ENCODE measurements around the gene ARPC2.

GRCh38 chr2:218261423-218262236, 44.6 kb downstream of the ARPC2 start:
- no peak for TF ChIP-seq POLR2AphosphoS5 (IDR thresholded peaks at IDR 0.05; ENCODE audit: low read depth, low read length)
- TF ChIP-seq EZH2 (IDR thresholded peaks at IDR 0.05), result no peak
- TF ChIP-seq CTCF (IDR thresholded peaks at IDR 0.05 in 2 of 3, conservative IDR thresholded peaks at IDR 0.05 in 1 of 3; ENCODE audit: borderline replicate concordance in 1 of 3, insufficient read depth in 1 of 3, low read depth in 2 of 3, low read length in 2 of 3), result no peak
- TF ChIP-seq POLR2A (IDR thresholded peaks at IDR 0.05; ENCODE audit: borderline replicate concordance, extremely low read depth, insufficient read depth, insufficient read length), result no peak
- TF ChIP-seq YY1 (IDR thresholded peaks at IDR 0.05; ENCODE audit: extremely low read depth, insufficient replicate concordance, low read depth, low read length), result no peak
- no peak for TF ChIP-seq ZFX (IDR thresholded peaks at IDR 0.05)
- TF ChIP-seq EZH2phosphoT487 (IDR thresholded peaks at IDR 0.05; ENCODE audit: borderline replicate concordance), result no peak
- no peak for TF ChIP-seq ATF3 (IDR thresholded peaks at IDR 0.05)
- TF ChIP-seq ZNF274 (IDR thresholded peaks at IDR 0.05; ENCODE audit: low read depth, low read length), result no peak

All from HCT116 (cell line).